ENCODE results near the gene BEND7. TPM values are rescaled to one million over a fixed set of nuclear protein-coding genes. Genes with fewer than 3 reads are reported as not detected.
"Not testable (repeated sequence)": the region's sequence is repeated elsewhere in the genome, so short reads cannot be mapped to it uniquely, and the experiment has no call there.

Gene BEND7
- total RNA-seq, 1 donor from 2014 or later: 25.0 TPM

GRCh38 chr10:13412894-13413293 is 115.9 kb downstream of the BEND7 start:
- no peak for DNase-seq (ENCODE audit: low read depth, low spot score)
- no peak for TF ChIP-seq CTCF (conservative IDR thresholded peaks at IDR 0.05)

GRCh38 chr10:13404791-13405190 is 124.0 kb downstream of the BEND7 start:
- no peak for TF ChIP-seq CTCF (conservative IDR thresholded peaks at IDR 0.05)
- H3K27me3 Mint-ChIP-seq (ENCODE audit: low read depth): peaks cover 6% of the 10 kb centered on the region

More at GRCh38 chr10:13412894-13413293, 115.9 kb downstream of the BEND7 start:
- no peaks in the 10 kb centered on the region for H3K27me3 Mint-ChIP-seq (ENCODE audit: low read depth)
- no peaks in the 10 kb centered on the region for H3K4me1 Mint-ChIP-seq
- H3K27ac Mint-ChIP-seq (ENCODE audit: unreplicated experiment): no peak overlapping the region
- H3K36me3 Mint-ChIP-seq (ENCODE audit: low read depth): no peaks in the 10 kb centered on the region
- H3K4me3 Mint-ChIP-seq: no peak overlapping the region
- peaks cover 8% of the 10 kb centered on the region for H3K9me3 Mint-ChIP-seq

GRCh38 chr10:13404305-13404759 is 124.5 kb downstream of the BEND7 start:
- DNase-seq (ENCODE audit: low read depth, low spot score): no peak
- Mint-ChIP-seq H3K27ac (ENCODE audit: unreplicated experiment) (no peak overlapping the region), H3K36me3 (ENCODE audit: low read depth) (peaks cover 2% of the 10 kb centered on the region), H3K4me3 (no peak overlapping the region), H3K9me3 (peaks cover 2% of the 10 kb centered on the region), H3K27me3 (ENCODE audit: low read depth) (peaks cover 6% of the 10 kb centered on the region), H3K4me1 (peaks cover 3% of the 10 kb centered on the region)
- no peak for TF ChIP-seq CTCF (conservative IDR thresholded peaks at IDR 0.05)

More at GRCh38 chr10:13404791-13405190, 124.0 kb downstream of the BEND7 start:
- H3K4me3 Mint-ChIP-seq: no peak overlapping the region
- H3K9me3 Mint-ChIP-seq: peaks cover 2% of the 10 kb centered on the region
- no peak overlapping the region for H3K27ac Mint-ChIP-seq (ENCODE audit: unreplicated experiment)
- no peak for DNase-seq (ENCODE audit: low read depth, low spot score)
- peaks cover 2% of the 10 kb centered on the region for H3K36me3 Mint-ChIP-seq (ENCODE audit: low read depth)
- H3K4me1 Mint-ChIP-seq: peaks cover 3% of the 10 kb centered on the region

GRCh38 chr10:13403426-13403825 is 125.4 kb downstream of the BEND7 start:
- not testable (repeated sequence) for H3K4me3 Mint-ChIP-seq; H3K4me1 Mint-ChIP-seq; H3K27ac Mint-ChIP-seq (ENCODE audit: unreplicated experiment); DNase-seq (ENCODE audit: low read depth, low spot score); H3K9me3 Mint-ChIP-seq; H3K27me3 Mint-ChIP-seq (ENCODE audit: low read depth); H3K36me3 Mint-ChIP-seq (ENCODE audit: low read depth)

- H3K4me3 Mint-ChIP-seq: no peak overlapping the region
- no peak for DNase-seq (ENCODE audit: low read depth, low spot score)
- H3K4me1 Mint-ChIP-seq: peaks cover 3% of the 10 kb centered on the region
- peaks cover 6% of the 10 kb centered on the region for H3K27me3 Mint-ChIP-seq (ENCODE audit: low read depth)
- H3K36me3 Mint-ChIP-seq (ENCODE audit: low read depth): peaks cover 2% of the 10 kb centered on the region
- no peak overlapping the region for H3K27ac Mint-ChIP-seq (ENCODE audit: unreplicated experiment)
- H3K9me3 Mint-ChIP-seq: peaks cover 7% of the 10 kb centered on the region
- no peak for TF ChIP-seq CTCF (conservative IDR thresholded peaks at IDR 0.05)
These were observed 126.8 kb downstream of the BEND7 start for GRCh38 chr10:13402021-13402420.

GRCh38 chr10:13401142-13401541 is 127.7 kb downstream of the BEND7 start:
- no peak overlapping the region for H3K4me3 Mint-ChIP-seq
- H3K4me1 Mint-ChIP-seq: peaks cover 3% of the 10 kb centered on the region
- H3K36me3 Mint-ChIP-seq (ENCODE audit: low read depth): peaks cover 2% of the 10 kb centered on the region
- no peak for TF ChIP-seq CTCF (conservative IDR thresholded peaks at IDR 0.05)
- DNase-seq (ENCODE audit: low read depth, low spot score): no peak
- peaks cover 7% of the 10 kb centered on the region for H3K9me3 Mint-ChIP-seq
- no peak overlapping the region for H3K27ac Mint-ChIP-seq (ENCODE audit: unreplicated experiment)
- H3K27me3 Mint-ChIP-seq (ENCODE audit: low read depth): peaks cover 4% of the 10 kb centered on the region

All from neural crest cell (in vitro differentiated cells).